Kidney glomerular epithelial cell (primary cell): ENCODE measurements around the gene METRNL.
"Not testable (repeated sequence)": the region's sequence is repeated elsewhere in the genome, so short reads cannot be mapped to it uniquely, and the experiment has no call there.

Experiments used
- DNase-seq: peaks from one replicate; lab custom pipeline; 2025; lab: John Stamatoyannopoulos, UW

The METRNL gene

GRCh38 chr17:83140249-83140566 lies 60.8 kb downstream of the METRNL start:
- DNase-seq: not testable (repeated sequence)

DNA sequence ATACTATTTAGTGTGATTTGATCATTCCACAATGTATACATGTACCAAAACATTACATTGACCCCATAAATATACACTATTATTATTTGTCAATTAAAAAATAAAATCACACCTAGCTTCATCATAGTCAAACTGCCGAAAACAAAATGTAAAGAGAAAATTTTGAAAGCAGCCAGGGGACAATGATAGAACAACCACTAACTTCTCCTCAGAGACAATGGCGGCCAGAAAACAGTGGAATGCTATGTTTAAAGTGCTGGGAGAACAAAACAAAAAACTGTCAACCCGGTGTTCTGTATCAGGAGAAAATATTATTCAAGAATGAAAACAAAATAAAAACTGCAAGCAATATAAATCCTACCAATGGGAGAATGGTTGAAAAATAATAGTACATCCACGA lies 63.2 kb downstream of the METRNL start:
- no peak for DNase-seq

DNA sequence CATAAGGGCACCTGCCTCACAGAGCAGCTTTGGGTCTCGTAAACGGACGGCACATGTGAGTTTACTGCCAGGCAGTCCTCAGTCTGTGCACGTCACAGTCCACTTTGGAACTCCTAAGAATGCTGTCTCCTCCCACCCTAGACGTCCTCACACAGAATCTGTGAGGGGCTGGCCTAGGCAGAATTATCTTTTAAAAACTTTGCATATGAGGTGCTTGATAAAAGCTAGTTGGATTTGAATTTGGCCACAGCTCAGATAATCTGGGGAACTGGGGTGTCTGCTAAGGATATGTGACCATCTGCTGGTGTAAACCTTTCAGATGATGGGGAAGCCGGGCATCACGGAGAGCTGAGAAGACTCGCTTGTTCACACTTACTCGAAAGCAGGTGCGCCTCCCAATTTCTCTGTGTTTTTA lies 64.4 kb downstream of the METRNL start:
- no peak for DNase-seq
